Colonic mucosa (tissue), 4 donors: Measurements from ENCODE around the gene RIC3. TPM values are rescaled to one million over a fixed set of nuclear protein-coding genes. Genes with fewer than 3 reads are reported as not detected.

ENCODE experiments used
- DNase-seq: peaks from one replicate; pipeline ENCODE4 v3.0.0-alpha.2; 2020
- H3K27ac ChIP-seq: fragments of 200-600 bp; one replicate; pipeline ENCODE4 v1.8.0; 2021
- H3K27me3 ChIP-seq: fragments of 200-600 bp; one replicate; pipeline ENCODE4 v1.8.0; 2021
- H3K36me3 ChIP-seq: fragments of 200-600 bp; one replicate; pipeline ENCODE4 v1.8.0; 2021
- H3K4me1 ChIP-seq: fragments of 200-600 bp; one replicate; pipeline ENCODE4 v1.8.0; 2021; ENCODE audit warnings: mild to moderate bottlenecking
- H3K4me3 ChIP-seq: fragments of 200-600 bp; one replicate; pipeline ENCODE4 v1.8.0; 2021
- H3K9ac ChIP-seq, 2 donors: one replicate each; pipeline ENCODE4 v1.7.0; 2013; ENCODE audit warnings: control low read depth in 2 of 2, low read depth in 2 of 2, low read length in 2 of 2
- H3K9me3 ChIP-seq: fragments of 200-600 bp; one replicate; pipeline ENCODE4 v1.8.0; 2021
- intact Hi-C: fragments of 100-400 bp; cut with DNase I; formaldehyde crosslinking; loops from one replicate; pipeline ENCODE4 v1.14.1; 2022
- total RNA-seq, 2 donors: library from RNA; stranded (reverse); fragmentation: NEBNext Ultra II Directional in 1 of 2; extraction: Animal tissue kit (Norgen Biotek cat#: 25700) in 1 of 2; gene quantifications; one replicate each; pipeline ENCODE4 v1.2.1, GENCODE V29; 2021
- TF ChIP-seq, protein P1 (sequence below): fragments of 200-600 bp; IDR thresholded peaks from one replicate; pipeline ENCODE4 v1.8.0; 2022; ENCODE audit warnings: antibody characterized with exemption, mild to moderate bottlenecking
- donor health status: healthy.
- donor health status: DM: no; HTN: no; CAD: no.
- donor health status: DM: no; HTN: no; CAD: no.

The RIC3 gene
- total RNA-seq, 2 donors from 2014 or later, result 0.79 to 2.0 TPM

DNA sequence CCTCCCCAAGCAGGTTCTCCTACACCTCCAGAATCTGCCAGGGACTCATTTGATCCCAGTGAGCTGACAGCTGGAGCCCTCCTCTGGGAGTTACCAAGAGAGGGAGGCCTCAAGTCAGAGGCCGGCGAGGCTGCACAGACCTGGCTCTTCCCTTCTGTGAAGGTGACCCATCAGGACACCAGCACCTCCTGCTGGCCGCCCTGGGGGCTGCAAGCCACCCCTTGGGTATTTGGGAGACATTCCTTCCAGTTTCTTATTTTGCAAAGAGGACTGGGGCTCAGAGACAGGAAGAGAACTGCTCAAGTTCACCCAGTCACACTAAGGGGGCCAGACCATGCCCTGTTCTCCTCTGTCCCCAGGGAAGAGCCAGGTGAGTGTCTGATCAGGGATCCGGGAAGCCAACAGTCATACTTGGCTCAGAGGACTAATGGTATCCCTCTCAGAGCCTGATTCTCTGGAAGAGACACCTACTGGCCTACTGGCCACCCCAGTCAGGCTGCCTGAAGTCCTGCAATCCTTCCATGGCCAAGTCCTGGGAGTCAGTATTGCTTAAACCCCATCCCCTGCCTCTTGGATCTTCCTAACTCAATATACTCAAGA is 40.5 kb upstream of the RIC3 start:
- peak; percentile 34 for DNase-seq
- H3K36me3 ChIP-seq, result no peaks in the 10 kb centered on the region
- TF ChIP-seq, protein P1, sequence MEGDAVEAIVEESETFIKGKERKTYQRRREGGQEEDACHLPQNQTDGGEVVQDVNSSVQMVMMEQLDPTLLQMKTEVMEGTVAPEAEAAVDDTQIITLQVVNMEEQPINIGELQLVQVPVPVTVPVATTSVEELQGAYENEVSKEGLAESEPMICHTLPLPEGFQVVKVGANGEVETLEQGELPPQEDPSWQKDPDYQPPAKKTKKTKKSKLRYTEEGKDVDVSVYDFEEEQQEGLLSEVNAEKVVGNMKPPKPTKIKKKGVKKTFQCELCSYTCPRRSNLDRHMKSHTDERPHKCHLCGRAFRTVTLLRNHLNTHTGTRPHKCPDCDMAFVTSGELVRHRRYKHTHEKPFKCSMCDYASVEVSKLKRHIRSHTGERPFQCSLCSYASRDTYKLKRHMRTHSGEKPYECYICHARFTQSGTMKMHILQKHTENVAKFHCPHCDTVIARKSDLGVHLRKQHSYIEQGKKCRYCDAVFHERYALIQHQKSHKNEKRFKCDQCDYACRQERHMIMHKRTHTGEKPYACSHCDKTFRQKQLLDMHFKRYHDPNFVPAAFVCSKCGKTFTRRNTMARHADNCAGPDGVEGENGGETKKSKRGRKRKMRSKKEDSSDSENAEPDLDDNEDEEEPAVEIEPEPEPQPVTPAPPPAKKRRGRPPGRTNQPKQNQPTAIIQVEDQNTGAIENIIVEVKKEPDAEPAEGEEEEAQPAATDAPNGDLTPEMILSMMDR, result peak; percentile 24
- no peaks in the 10 kb centered on the region for H3K4me1 ChIP-seq
- H3K4me3 ChIP-seq, result no peak overlapping the region
- no peak overlapping the region for H3K27ac ChIP-seq
- intact Hi-C loops, result no loop called here
- H3K27me3 ChIP-seq, result no peaks in the 10 kb centered on the region
- H3K9ac ChIP-seq, result no peak overlapping the region
- no peaks in the 10 kb centered on the region for H3K9me3 ChIP-seq

DNA sequence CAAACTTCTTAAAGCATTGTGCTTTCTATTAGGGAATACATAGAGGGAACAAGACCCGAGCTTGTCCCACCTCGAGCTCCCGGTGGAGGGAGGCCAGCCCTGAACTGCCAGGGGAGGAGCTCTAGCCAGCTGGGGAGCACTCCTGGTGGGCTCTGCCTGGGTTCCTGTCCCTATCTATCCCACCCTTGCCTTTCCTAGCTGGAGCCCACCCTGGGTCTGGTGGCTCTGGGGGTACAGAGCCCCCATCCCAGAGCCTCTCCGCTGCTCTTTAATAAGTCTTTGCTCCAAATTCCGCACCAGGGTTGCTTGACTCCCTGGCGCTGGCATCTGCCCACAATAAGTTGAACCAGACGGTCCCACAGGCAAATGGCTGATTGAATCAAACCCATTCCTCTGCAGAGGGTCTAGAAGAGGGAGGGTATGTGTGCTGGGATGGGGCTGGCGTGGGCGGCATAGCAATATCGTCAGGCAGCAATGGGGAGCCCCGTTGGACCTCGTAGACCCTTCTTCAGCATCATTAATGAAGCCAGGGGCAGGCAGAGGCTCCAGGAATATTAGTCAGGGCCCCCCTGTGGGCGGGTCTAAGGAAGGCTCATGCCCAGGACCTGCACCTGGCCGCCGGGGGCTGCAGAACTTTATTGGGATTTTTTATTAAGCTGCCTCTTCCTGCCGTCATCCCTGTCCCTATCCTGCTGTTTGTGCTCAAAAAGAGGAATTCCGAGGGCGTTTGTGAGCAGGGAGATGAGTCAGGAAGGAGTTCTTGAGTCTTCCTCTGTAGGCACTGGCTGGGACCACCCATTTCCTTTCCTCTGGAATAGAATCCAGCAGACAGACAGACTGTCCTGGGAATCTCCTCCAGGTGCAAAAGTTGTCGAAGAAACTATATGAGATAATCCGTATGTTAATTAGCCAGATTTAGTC is 38.5 kb upstream of the RIC3 start:
- TF ChIP-seq, protein P1, result no peak
- Histone ChIP-seq H3K4me1 (no peaks in the 10 kb centered on the region), H3K4me3 (no peak overlapping the region), H3K9ac (no peak overlapping the region), H3K27me3 (no peaks in the 10 kb centered on the region), H3K9me3 (no peaks in the 10 kb centered on the region), H3K27ac (no peak overlapping the region), H3K36me3 (no peaks in the 10 kb centered on the region)
- DNase-seq, result no peak
- intact Hi-C loops, result no loop called here

DNA sequence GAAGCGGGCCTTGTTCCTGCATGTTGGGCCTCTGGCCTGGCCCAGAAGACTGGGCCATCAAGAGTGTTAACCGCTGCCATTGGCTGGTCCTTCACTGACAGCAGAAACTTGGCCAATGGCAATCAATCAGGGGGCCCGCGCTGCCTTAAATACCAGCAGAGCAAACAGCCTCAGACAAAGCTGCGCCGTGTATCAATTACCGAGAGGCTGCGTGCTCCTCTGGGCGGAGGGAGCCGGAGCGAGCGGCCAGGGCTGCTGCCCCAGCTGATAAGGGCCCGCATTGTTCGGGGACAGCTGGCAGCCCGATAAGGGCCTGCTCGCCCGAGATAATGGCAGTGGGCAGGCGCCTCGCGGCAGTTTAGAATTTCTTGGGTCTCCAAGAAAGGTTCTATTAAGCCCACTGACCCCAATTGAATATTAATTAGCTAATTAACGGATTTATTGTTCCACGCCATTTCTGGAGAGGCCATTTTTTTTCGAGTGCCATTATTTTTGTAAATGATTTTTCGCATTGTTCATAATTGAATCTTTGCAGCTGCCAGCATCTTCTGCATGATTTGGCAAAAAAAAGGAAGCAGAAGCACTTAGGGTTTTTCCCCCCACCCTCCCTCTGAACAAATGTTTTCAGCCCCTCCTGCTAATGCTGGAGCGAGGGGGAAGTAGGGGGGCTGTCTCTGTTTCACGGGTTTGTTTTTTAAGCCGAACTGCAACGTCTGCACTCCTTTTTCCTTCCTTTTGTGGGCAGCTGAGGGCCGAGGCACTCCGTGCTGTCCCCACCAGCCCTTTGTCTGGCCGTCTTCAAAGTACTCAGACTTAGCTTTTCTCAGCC is 37.6 kb upstream of the RIC3 start:
- H3K27me3 ChIP-seq, result no peaks in the 10 kb centered on the region
- peak; percentile 32 for DNase-seq
- no peaks in the 10 kb centered on the region for H3K36me3 ChIP-seq
- no peak overlapping the region for H3K27ac ChIP-seq
- H3K4me1 ChIP-seq, result no peaks in the 10 kb centered on the region
- no peaks in the 10 kb centered on the region for H3K9me3 ChIP-seq
- no peak overlapping the region for H3K4me3 ChIP-seq
- intact Hi-C loops, result no loop called here
- TF ChIP-seq, protein P1, result no peak
- H3K9ac ChIP-seq, result no peak overlapping the region

DNA sequence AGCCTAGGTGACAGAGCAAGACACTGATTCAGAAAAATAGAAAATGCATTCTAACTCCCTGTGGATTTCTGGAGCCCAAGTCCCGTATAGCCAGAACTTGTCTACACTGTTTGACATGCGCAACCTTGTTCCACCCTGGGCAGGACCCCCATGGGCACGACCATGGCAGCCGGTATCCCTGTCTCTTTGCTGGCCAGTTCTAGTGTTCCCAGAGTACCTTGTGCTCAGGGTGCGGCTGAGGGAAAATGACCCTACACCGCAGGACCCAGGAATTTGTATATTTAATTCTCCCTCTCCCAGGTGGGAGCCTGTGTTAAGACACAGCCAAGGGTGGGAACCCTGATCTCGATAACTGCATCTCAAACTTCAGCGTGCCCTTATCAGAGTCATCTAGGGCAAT is 36.7 kb upstream of the RIC3 start:
- H3K9me3 ChIP-seq, result no peaks in the 10 kb centered on the region
- DNase-seq, result no peak
- no peak overlapping the region for H3K9ac ChIP-seq
- TF ChIP-seq, protein P1, result no peak
- H3K4me1 ChIP-seq, result no peaks in the 10 kb centered on the region
- no peak overlapping the region for H3K4me3 ChIP-seq
- H3K27ac ChIP-seq, result no peak overlapping the region
- no peaks in the 10 kb centered on the region for H3K36me3 ChIP-seq
- no peaks in the 10 kb centered on the region for H3K27me3 ChIP-seq
- intact Hi-C loops, result no loop called here

DNA sequence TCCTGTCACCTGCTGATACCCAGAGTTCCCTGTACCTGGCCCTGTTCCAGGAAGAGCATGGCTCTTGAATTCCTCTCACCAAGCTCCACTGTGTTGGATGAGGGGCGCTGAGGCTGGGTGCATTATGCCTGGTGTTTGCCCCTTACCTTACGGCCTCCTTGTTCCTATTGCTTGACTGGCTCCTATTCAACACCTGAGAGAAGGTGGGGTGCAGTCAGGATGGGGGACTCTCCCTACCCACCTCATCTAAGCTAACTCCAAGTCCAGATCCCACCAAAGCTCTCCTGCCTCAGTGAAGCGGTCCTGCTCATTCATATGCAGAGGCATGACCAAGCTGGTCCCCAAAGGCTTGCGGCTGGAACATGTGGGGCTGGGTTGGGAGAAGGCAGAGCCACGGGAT is 35.8 kb upstream of the RIC3 start:
- Histone ChIP-seq H3K27ac (no peak overlapping the region), H3K27me3 (no peaks in the 10 kb centered on the region), H3K9ac (no peak overlapping the region), H3K4me3 (no peak overlapping the region), H3K9me3 (no peaks in the 10 kb centered on the region), H3K36me3 (no peaks in the 10 kb centered on the region), H3K4me1 (no peaks in the 10 kb centered on the region)
- DNase-seq, result no peak
- TF ChIP-seq, protein P1, result no peak
- intact Hi-C loops, result no loop called here
